UCSD-AML1 (cell line): ENCODE results near the gene OSGEP.
A peak's percentile ranks its signal among the peaks of the same experiment; 100 is the strongest.
"Not testable (repeated sequence)": the region's sequence is repeated elsewhere in the genome, so short reads cannot be mapped to it uniquely, and the experiment has no call there.

Source experiments
- DNase-seq: peaks from one replicate; lab custom pipeline; 2025; ENCODE audit not compliant: unreplicated experiment; lab: John Stamatoyannopoulos, UW

OSGEP gene

GRCh38 chr14:20469890-20470602, 15.4 kb upstream of the OSGEP start:
- peak; percentile 69 for DNase-seq

GRCh38 chr14:20469242-20469889, 14.8 kb upstream of the OSGEP start, which contains the start of gene PNP:
Gene PNP (plus strand): TSS chr14:20469406. CDS start chr14:20469525, 119 bp downstream.
- peak; percentile 85 for DNase-seq

- DNase-seq: no peak
Measured at GRCh38 chr14:20468764-20469241, 14.2 kb upstream of the OSGEP start.

GRCh38 chr14:20461225-20462141, 6.9 kb upstream of the OSGEP start, which contains the start of gene PIP4P1:
Gene PIP4P1 (minus strand): TSS chr14:20461434. CDS start chr14:20461325, 109 bp downstream.
- DNase-seq: peak; percentile 98

- no peak for DNase-seq
Measured at GRCh38 chr14:20460458-20461224, 6.0 kb upstream of the OSGEP start.

GRCh38 chr14:20458031-20458789, 3.6 kb upstream of the OSGEP start:
- no peak for DNase-seq

- DNase-seq: no peak
Measured at GRCh38 chr14:20456971-20457370, 2.4 kb upstream of the OSGEP start.

GRCh38 chr14:20455355-20456300, 1.0 kb upstream of the OSGEP start:
- no peak for DNase-seq

- not testable (repeated sequence) for DNase-seq
Measured at GRCh38 chr14:20452831-20453230, 1.8 kb downstream of the OSGEP start.

- DNase-seq: no peak
Measured at GRCh38 chr14:20446889-20447288, 7.7 kb downstream of the OSGEP start.

- DNase-seq: not testable (repeated sequence)
Measured at GRCh38 chr14:20443650-20444049, 11.0 kb downstream of the OSGEP start.

- DNase-seq: no peak
Measured at GRCh38 chr14:20441461-20441860, 13.2 kb downstream of the OSGEP start.

- DNase-seq: peak; percentile 34
Measured at GRCh38 chr14:20440882-20441281, 13.7 kb downstream of the OSGEP start.

GRCh38 chr14:20440465-20440864, 14.1 kb downstream of the OSGEP start:
- no peak for DNase-seq

- no peak for DNase-seq
Measured at GRCh38 chr14:20438664-20439063, 15.9 kb downstream of the OSGEP start.

- no peak for DNase-seq
Measured at GRCh38 chr14:20436363-20436755, 18.3 kb downstream of the OSGEP start.

GRCh38 chr14:20435582-20436362, 18.8 kb downstream of the OSGEP start, which contains the start of gene KLHL33:
Gene KLHL33 (minus strand): TSS chr14:20436166. CDS start chr14:20435811, 355 bp downstream.
- DNase-seq: no peak
